NT2/D1 (cell line): ENCODE measurements around the gene ACOX1.
A peak's percentile ranks its signal among the peaks of the same experiment; 100 is the strongest.

Experiments
- DNase-seq: peaks from one replicate; pipeline ENCODE4 v3.0.0-alpha.2; 2011; ENCODE audit warnings: low read depth, low spot score
- H3K27me3 ChIP-seq: 2 replicates; pipeline ENCODE4 v1.6.0; 2011; ENCODE audit warnings: mild to moderate bottlenecking; ENCODE audit not compliant: insufficient read length, insufficient read depth
- H3K36me3 ChIP-seq: 2 replicates; pipeline ENCODE4 v1.6.1; 2011; ENCODE audit warnings: mild to moderate bottlenecking, low read length, mixed read lengths; ENCODE audit not compliant: insufficient read depth, insufficient read length
- H3K4me1 ChIP-seq: 2 replicates; pipeline ENCODE4 v1.5.1; 2011; ENCODE audit not compliant: insufficient read depth, insufficient read length
- H3K4me3 ChIP-seq: 2 replicates; pipeline ENCODE4 v1.5.1; 2011; ENCODE audit warnings: low read depth; ENCODE audit not compliant: insufficient read length
- H3K9ac ChIP-seq: 2 replicates; pipeline ENCODE4 v1.6.0; 2011; ENCODE audit warnings: low read depth; ENCODE audit not compliant: insufficient read length
- H3K9me3 ChIP-seq: 2 replicates; pipeline ENCODE4 v1.5.1; 2011; ENCODE audit warnings: mild to moderate bottlenecking, low read length; ENCODE audit not compliant: insufficient read depth
- SUZ12 ChIP-seq: IDR thresholded peaks from 2 replicates; pipeline ENCODE4 v1.6.1; 2011; ENCODE audit not compliant: insufficient read length, insufficient read depth; ENCODE audit errors: extremely low read depth
- YY1 ChIP-seq: IDR thresholded peaks from 2 replicates; pipeline ENCODE4 v1.6.1; 2011; ENCODE audit not compliant: insufficient read length, insufficient read depth
- ZNF274 ChIP-seq: IDR thresholded peaks from 2 replicates; pipeline ENCODE4 v1.6.1; 2011; ENCODE audit warnings: mild to moderate bottlenecking, low read depth, low read length

The ACOX1 gene

GRCh38 chr17:75899353-75899752, 79.6 kb downstream of the ACOX1 start:
- H3K4me3 ChIP-seq = no peak overlapping the region
- no peaks in the 10 kb centered on the region for H3K9me3 ChIP-seq
- TF ChIP-seq SUZ12 (no peak), ZNF274 (no peak), YY1 (no peak)
- no peak for DNase-seq
- H3K4me1 ChIP-seq = peaks cover 23% of the 10 kb centered on the region
- H3K27me3 ChIP-seq = no peaks in the 10 kb centered on the region
- H3K36me3 ChIP-seq = peaks cover 77% of the 10 kb centered on the region
- no peak overlapping the region for H3K9ac ChIP-seq

GRCh38 chr17:75898791-75899190, 80.2 kb downstream of the ACOX1 start:
- no peak for DNase-seq
- H3K27me3 ChIP-seq = no peaks in the 10 kb centered on the region
- H3K36me3 ChIP-seq = peaks cover 78% of the 10 kb centered on the region
- TF ChIP-seq SUZ12 (no peak), YY1 (no peak), ZNF274 (no peak)
- H3K9me3 ChIP-seq = no peaks in the 10 kb centered on the region
- peak overlapping the region; percentile 51 for H3K9ac ChIP-seq
- peaks cover 28% of the 10 kb centered on the region for H3K4me1 ChIP-seq
- no peak overlapping the region for H3K4me3 ChIP-seq

- Histone ChIP-seq H3K9ac (peak overlapping the region; percentile 99), H3K4me3 (no peak overlapping the region), H3K36me3 (peaks cover 79% of the 10 kb centered on the region), H3K9me3 (no peaks in the 10 kb centered on the region), H3K27me3 (no peaks in the 10 kb centered on the region), H3K4me1 (peaks cover 34% of the 10 kb centered on the region)
- TF ChIP-seq SUZ12 (no peak), YY1 (no peak), ZNF274 (no peak)
- no peak for DNase-seq
Observed at GRCh38 chr17:75898065-75898464, 80.9 kb downstream of the ACOX1 start.

- DNase-seq = no peak
- H3K36me3 ChIP-seq = peaks cover 79% of the 10 kb centered on the region
- H3K4me1 ChIP-seq = peaks cover 37% of the 10 kb centered on the region
- H3K9me3 ChIP-seq = no peaks in the 10 kb centered on the region
- TF ChIP-seq YY1 = no peak
- TF ChIP-seq ZNF274 = no peak
- no peak for TF ChIP-seq SUZ12
- peak overlapping the region; percentile 99 for H3K9ac ChIP-seq
- no peaks in the 10 kb centered on the region for H3K27me3 ChIP-seq
- peak overlapping the region; percentile 34 for H3K4me3 ChIP-seq
Observed at GRCh38 chr17:75897160-75898019, 81.6 kb downstream of the ACOX1 start.

GRCh38 chr17:75896415-75897159, 82.4 kb downstream of the ACOX1 start, which contains the start of gene TRIM65:
TRIM65 (minus strand) TSS chr17:75896951; CDS start chr17:75896937, 14 bp downstream.
- H3K4me3 ChIP-seq = peak within 1 kb of the TSS; percentile 98
- no peaks in the 10 kb centered on the region for H3K9me3 ChIP-seq
- H3K9ac ChIP-seq = peak within 1 kb of the TSS; percentile 99
- H3K36me3 ChIP-seq = peaks cover 79% of the 10 kb centered on the region
- peak; percentile 40 for DNase-seq
- H3K27me3 ChIP-seq = no peaks in the 10 kb centered on the region
- TF ChIP-seq YY1 (peak; percentile 20), ZNF274 (no peak)
- H3K4me1 ChIP-seq = peaks cover 37% of the 10 kb centered on the region

- peak overlapping the region; percentile 98 for H3K4me3 ChIP-seq
- H3K27me3 ChIP-seq = no peaks in the 10 kb centered on the region
- H3K4me1 ChIP-seq = peaks cover 37% of the 10 kb centered on the region
- TF ChIP-seq YY1 (no peak), ZNF274 (no peak), SUZ12 (no peak)
- H3K9me3 ChIP-seq = no peaks in the 10 kb centered on the region
- DNase-seq = no peak
- H3K36me3 ChIP-seq = peaks cover 79% of the 10 kb centered on the region
- peak overlapping the region; percentile 88 for H3K9ac ChIP-seq
Observed at GRCh38 chr17:75895370-75896155, 83.4 kb downstream of the ACOX1 start.
